GM18526 (cell line): Measurements from ENCODE around the gene PRLH.

Experiments used
- POLR2A ChIP-seq: IDR thresholded peaks from 3 replicates; pipeline ENCODE4 v1.6.1; 2011; ENCODE audit not compliant: insufficient read length; ENCODE audit errors: extremely low read depth

Gene PRLH

GRCh38 chr2:237535385-237536082 is 30.8 kb upstream of the PRLH start:
- TF ChIP-seq POLR2A, result no peak

GRCh38 chr2:237536083-237536415 is 30.3 kb upstream of the PRLH start:
- TF ChIP-seq POLR2A, result no peak

GRCh38 chr2:237536617-237537016 is 29.8 kb upstream of the PRLH start:
- TF ChIP-seq POLR2A, result no peak

DNA sequence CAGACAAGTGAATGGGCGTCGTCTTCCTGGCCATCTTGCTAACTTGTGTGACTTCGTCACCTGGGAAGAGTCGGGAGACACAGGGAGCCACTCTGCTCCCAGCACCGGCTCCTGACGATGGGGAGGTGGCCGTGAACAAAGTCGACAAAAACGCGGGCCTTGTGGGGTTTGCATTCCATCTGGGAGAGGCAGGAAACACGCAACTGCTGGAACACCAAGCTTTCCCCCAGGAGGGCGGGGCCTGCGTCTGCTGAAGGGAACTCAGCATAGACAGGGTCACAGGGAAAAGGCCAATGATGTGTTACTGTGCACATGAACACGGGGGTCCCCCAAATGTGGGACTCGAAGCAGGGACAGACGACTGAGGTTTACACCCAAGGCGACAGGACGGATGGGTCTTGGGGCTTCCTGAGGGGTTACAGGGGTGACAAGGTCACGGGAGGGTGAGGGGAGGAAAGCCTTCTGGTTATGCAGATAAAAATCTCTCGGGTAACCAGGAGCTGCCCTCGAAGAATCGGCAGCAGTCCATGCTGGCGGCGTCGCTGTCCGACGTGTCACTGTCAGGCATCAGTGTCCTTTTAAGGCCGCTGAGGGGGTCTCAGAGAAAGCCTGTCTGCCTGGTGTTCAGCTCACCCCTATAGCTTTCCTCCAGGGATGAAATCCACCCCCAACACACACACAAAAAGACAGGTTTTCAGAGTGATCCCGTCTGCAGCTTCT is 28.2 kb upstream of the PRLH start:
- no peak for TF ChIP-seq POLR2A

- no peak for TF ChIP-seq POLR2A
These were observed 27.5 kb upstream of the PRLH start for GRCh38 chr2:237538901-237539300.

DNA sequence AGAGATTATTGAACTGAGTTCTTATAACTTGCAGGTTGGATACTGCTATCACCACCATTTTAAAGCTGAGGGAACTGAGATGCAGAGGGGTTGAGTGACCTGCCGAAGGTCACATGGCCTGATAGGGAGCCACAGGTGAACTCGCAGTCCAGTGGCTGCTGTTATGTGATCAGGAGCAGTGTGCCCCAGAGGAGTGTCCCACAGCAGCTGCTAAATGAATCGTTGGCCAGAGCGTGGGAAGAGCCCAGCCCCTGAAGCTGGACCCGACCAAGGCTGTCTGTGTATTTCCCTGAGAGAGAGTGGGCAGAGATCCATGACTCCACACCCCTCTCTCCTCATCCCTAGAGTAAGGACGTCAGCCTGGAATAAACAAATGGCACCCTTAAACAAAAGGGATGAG is 26.7 kb upstream of the PRLH start:
- no peak for TF ChIP-seq POLR2A

GRCh38 chr2:237540223-237540775 is 26.1 kb upstream of the PRLH start:
- no peak for TF ChIP-seq POLR2A

GRCh38 chr2:237540823-237541222 is 25.6 kb upstream of the PRLH start:
- no peak for TF ChIP-seq POLR2A

GRCh38 chr2:237541243-237541642 is 25.1 kb upstream of the PRLH start:
- TF ChIP-seq POLR2A, result no peak

- TF ChIP-seq POLR2A, result no peak
These were observed 24.2 kb upstream of the PRLH start for GRCh38 chr2:237542001-237542704.

DNA sequence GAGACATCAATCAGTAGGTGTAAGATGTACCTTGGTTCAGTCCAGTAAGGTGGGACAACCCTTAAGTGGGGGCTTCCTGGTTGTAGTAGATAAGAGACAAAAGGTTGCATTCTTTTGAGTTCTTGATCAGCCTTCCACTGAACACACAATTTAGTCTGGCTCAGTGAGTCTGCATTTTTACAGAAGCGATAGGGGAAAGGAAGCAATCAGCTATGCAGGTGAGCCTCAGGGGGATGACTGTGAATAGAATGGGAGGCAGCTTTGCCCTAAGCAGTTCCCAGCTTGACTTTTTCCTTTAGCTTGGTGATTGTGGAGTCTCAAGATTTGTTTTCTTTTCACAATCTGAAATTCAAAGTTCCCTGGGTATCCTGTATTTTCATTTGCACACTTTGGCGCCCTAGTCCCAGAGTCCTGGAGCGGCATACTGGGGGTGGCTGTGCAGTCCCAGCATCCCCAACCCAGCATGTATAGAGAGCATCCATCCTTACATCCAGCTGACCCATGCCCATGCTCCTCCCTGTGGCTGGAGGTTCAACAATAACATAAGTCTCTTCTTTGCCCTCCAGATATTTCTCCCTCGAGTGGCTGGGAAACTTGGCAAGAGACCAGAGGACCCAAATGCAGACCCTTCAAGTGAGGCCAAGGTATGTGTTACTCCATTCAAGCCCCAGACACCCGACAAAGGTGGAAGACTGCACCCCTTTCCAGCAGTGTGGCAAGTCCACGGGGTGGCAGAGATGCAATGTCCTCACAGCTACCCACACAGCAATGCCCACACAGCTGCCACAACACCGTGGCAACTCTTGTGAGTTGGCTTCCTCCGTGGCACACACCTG is 20.1 kb upstream of the PRLH start:
- no peak for TF ChIP-seq POLR2A

DNA sequence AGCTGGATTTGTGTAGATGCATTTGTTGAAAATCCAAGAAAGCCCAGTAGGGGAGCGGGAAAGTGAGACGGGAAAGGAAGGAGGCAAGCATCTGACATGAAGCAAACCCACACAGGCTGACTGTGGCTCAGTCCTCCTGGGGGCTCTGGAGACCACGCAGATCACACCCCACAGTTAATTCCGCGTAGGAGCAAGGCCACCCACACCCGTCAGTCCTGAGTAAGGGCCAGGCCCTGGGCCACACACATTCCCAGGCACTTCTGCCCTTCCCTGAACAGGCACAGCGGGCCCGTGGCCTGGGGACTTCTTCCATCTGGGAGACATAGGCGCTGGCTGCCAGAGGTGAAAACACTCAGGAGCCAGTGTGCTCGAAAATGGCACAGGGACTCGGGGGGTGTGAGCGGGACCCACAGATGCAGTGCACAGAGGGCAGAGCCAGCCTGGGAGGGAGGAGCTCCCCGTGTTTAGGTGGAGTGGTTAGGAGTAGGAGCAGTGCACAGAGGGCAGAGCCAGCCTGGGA is 19.4 kb upstream of the PRLH start:
- no peak for TF ChIP-seq POLR2A

GRCh38 chr2:237547841-237548416 is 18.4 kb upstream of the PRLH start:
- no peak for TF ChIP-seq POLR2A

DNA sequence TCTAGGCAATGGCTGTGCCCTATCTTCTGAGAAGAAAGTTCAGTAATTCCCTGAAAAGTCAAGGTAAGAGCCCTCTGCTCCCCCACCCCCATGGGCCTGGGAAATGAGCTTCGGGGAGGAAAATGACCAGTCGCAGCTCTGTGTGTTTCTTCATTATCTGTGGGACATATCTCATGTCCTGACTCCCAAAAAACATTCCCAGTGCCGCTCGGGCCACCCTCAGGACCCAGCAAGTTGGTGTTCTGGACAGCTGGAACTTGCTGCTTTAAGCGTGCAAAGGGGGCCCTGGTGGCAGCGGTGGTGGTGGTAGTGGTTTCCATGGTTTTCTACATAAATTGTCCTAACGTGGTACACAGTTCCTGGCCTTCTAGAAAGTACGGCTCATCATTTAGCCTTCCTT is 17.2 kb upstream of the PRLH start:
- no peak for TF ChIP-seq POLR2A
